H1 (cell line): ENCODE data around the gene DYNC1LI1. TPM values are rescaled to one million over a fixed set of nuclear protein-coding genes. Genes with fewer than 3 reads are reported as not detected.

Experiments used
- CTCF ChIA-PET: fragments of 300-600 bp; sonication (Branson Sonifier 250); formaldehyde crosslinking; loops from one replicate; lab custom pipeline; 2021; ENCODE audit not compliant: partially characterized antibody; lab: Charles Lee
- POLR2A ChIA-PET: fragments of 300-600 bp; sonication (Branson Sonifier 250); formaldehyde crosslinking; loops from one replicate; lab custom pipeline; 2021; ENCODE audit warnings: inconsistent platforms; ENCODE audit not compliant: partially characterized antibody; lab: Charles Lee
- DNase-seq, 2 experiments: peaks; one replicate each; pipeline versions ENCODE4 v3.0.0 to v3.0.0-alpha.2; 2010 to 2022; ENCODE audit warnings: low spot score in 2 of 2, low read depth in 1 of 2, mixed read lengths in 1 of 2
- FAIRE-seq: peaks from 2 replicates; lab custom pipeline; 2011; peaks lifted over from hg19 to GRCh38; lab: Jason Lieb, UNC
- H2AFZ ChIP-seq: 2 replicates; pipeline ENCODE4 v1.8.1; 2012; ENCODE audit warnings: low read length, inconsistent platforms
- H2AK5ac ChIP-seq: 2 replicates; pipeline ENCODE4 v1.6.1; 2013; ENCODE audit warnings: low read depth, low read length
- H2BK120ac ChIP-seq: replicated peaks from 2 replicates; pipeline ENCODE3; 2013; ENCODE audit warnings: low read depth, low read length, inconsistent platforms
- H2BK12ac ChIP-seq: 2 replicates; pipeline ENCODE4 v1.6.1; 2013; ENCODE audit warnings: low read depth, low read length
- H2BK15ac ChIP-seq: 2 replicates; pipeline ENCODE4 v1.6.1; 2013; ENCODE audit warnings: low read length
- H2BK20ac ChIP-seq: 2 replicates; pipeline ENCODE4 v1.6.1; 2013; ENCODE audit warnings: low read length
- H2BK5ac ChIP-seq: 2 replicates; pipeline ENCODE4 v1.6.1; 2013; ENCODE audit warnings: low read depth, low read length
- H3K14ac ChIP-seq: 2 replicates; pipeline ENCODE4 v1.6.1; 2013; ENCODE audit warnings: inconsistent platforms; ENCODE audit not compliant: insufficient read length
- H3K18ac ChIP-seq: 2 replicates; pipeline ENCODE4 v1.6.1; 2013; ENCODE audit warnings: low read length; ENCODE audit errors: extremely low read depth
- H3K23ac ChIP-seq: 2 replicates; pipeline ENCODE4 v1.6.1; 2013; ENCODE audit warnings: inconsistent platforms; ENCODE audit not compliant: insufficient read length
- H3K23me2 ChIP-seq: 2 replicates; pipeline ENCODE4 v1.6.1; 2013; ENCODE audit warnings: low read depth, low read length
- H3K27ac ChIP-seq: 2 replicates; pipeline ENCODE4 v1.6.1; 2011; ENCODE audit warnings: low read depth, low read length, inconsistent platforms
- H3K27me3 ChIP-seq, 4 experiments: replicated peaks in 1 of 4; 1 replicate in 1 of 4; 2 replicates in 3 of 4; pipeline versions ENCODE4 v1.6.1 to v1.8.1; 2011 to 2013; ENCODE audit warnings: low read length in 3 of 4, mild to moderate bottlenecking in 3 of 4, inconsistent platforms in 2 of 4, mixed read lengths in 2 of 4, moderate library complexity in 1 of 4; ENCODE audit not compliant: control insufficient read depth in 3 of 4, insufficient read depth in 3 of 4; ENCODE audit errors: extremely low read depth in 1 of 4
- H3K36me3 ChIP-seq, 4 experiments: 2 replicates each; pipeline versions ENCODE4 v1.6.1 to v1.8.1; 2011 to 2013; ENCODE audit warnings: mild to moderate bottlenecking in 4 of 4, low read length in 3 of 4, moderate library complexity in 2 of 4, control low read depth in 1 of 4, inconsistent platforms in 1 of 4; ENCODE audit not compliant: insufficient read depth in 4 of 4, control insufficient read depth in 2 of 4
- H3K4ac ChIP-seq: replicated peaks from 2 replicates; pipeline ENCODE3; 2013; ENCODE audit warnings: low read length, low read depth, mixed read lengths, inconsistent platforms; ENCODE audit not compliant: insufficient read length
- H3K4me1 ChIP-seq, 4 experiments: replicated peaks in 1 of 4; 1 replicate in 1 of 4; 2 replicates in 3 of 4; pipeline versions ENCODE4 v1.6.1 to v1.8.1; 2011 to 2013; ENCODE audit warnings: low read length in 3 of 4, inconsistent platforms in 2 of 4, mixed read lengths in 1 of 4; ENCODE audit not compliant: insufficient read depth in 4 of 4, control insufficient read depth in 3 of 4
- H3K4me2 ChIP-seq, 2 experiments: 2 replicates each; pipeline versions ENCODE4 v1.6.1 to v1.8.1; 2011 to 2013; ENCODE audit warnings: low read depth in 2 of 2, low read length in 2 of 2, control low read depth in 1 of 2, inconsistent platforms in 1 of 2, mild to moderate bottlenecking in 1 of 2; ENCODE audit not compliant: insufficient read depth in 1 of 2
- H3K4me3 ChIP-seq, 4 experiments: fragments of 200-600, 300-600 bp in 1 of 4; sonication (generic), shearing (Covaris generic), sonication (Bioruptor Twin) in 1 of 4; 2 replicates each; pipeline versions ENCODE4 v1.5.1 to v1.8.1; 2011 to 2016; ENCODE audit warnings: low read length in 4 of 4, low read depth in 3 of 4, control low read depth in 2 of 4, inconsistent platforms in 2 of 4, mild to moderate bottlenecking in 2 of 4, mixed read lengths in 1 of 4, moderate library complexity in 1 of 4; ENCODE audit not compliant: insufficient read depth in 2 of 4; ENCODE audit errors: extremely low read depth in 1 of 4
- H3K56ac ChIP-seq: replicated peaks from 2 replicates; pipeline ENCODE3; 2013; ENCODE audit warnings: low read depth, mild to moderate bottlenecking, mixed read lengths, low read length, inconsistent platforms; ENCODE audit not compliant: insufficient read length
- H3K79me1 ChIP-seq: 2 replicates; pipeline ENCODE4 v1.6.1; 2013; ENCODE audit warnings: low read depth, low read length, control low read depth
- H3K79me2 ChIP-seq, 2 experiments: 2 replicates each; pipeline versions ENCODE4 v1.6.1 to v1.8.1; 2012 to 2013; ENCODE audit warnings: low read length in 2 of 2, mild to moderate bottlenecking in 2 of 2, inconsistent platforms in 1 of 2; ENCODE audit not compliant: insufficient read depth in 2 of 2, control insufficient read depth in 1 of 2
- H3K9ac ChIP-seq, 4 experiments: replicated peaks in 1 of 4; 1 replicate in 1 of 4; 2 replicates in 3 of 4; pipeline versions ENCODE4 v1.6.1 to v1.8.1; 2011 to 2013; ENCODE audit warnings: low read depth in 3 of 4, low read length in 3 of 4, control low read depth in 2 of 4, mild to moderate bottlenecking in 2 of 4, moderate library complexity in 2 of 4, inconsistent platforms in 1 of 4; ENCODE audit errors: extremely low read depth in 1 of 4
- H3K9me3 ChIP-seq, 2 experiments: 2 replicates each; pipeline versions ENCODE4 v1.6.1 to v1.8.1; 2012 to 2013; ENCODE audit warnings: mild to moderate bottlenecking in 2 of 2, moderate library complexity in 2 of 2, control low read depth in 1 of 2, inconsistent platforms in 1 of 2, low read depth in 1 of 2, low read length in 1 of 2, mixed read lengths in 1 of 2; ENCODE audit not compliant: insufficient read depth in 2 of 2
- H4K20me1 ChIP-seq, 2 experiments: replicated peaks in 1 of 2; 2 replicates each; pipeline versions ENCODE3 to v1.8.1; 2011 to 2013; ENCODE audit warnings: inconsistent platforms in 2 of 2, low read length in 2 of 2, mild to moderate bottlenecking in 1 of 2; ENCODE audit not compliant: insufficient read depth in 2 of 2, control insufficient read depth in 1 of 2
- H4K5ac ChIP-seq: 2 replicates; pipeline ENCODE4 v1.6.1; 2013; ENCODE audit warnings: low read length, low read depth, mixed read lengths, inconsistent platforms; ENCODE audit not compliant: insufficient read length
- H4K8ac ChIP-seq: 2 replicates; pipeline ENCODE4 v1.8.0; 2013; ENCODE audit warnings: mild to moderate bottlenecking, moderate library complexity, low read length, inconsistent platforms; ENCODE audit not compliant: insufficient read depth; ENCODE audit errors: extremely low read depth
- H4K91ac ChIP-seq: replicated peaks from 2 replicates; pipeline ENCODE3; 2013; ENCODE audit warnings: low read length, mixed read lengths, inconsistent platforms; ENCODE audit not compliant: insufficient read length
- ZNF274 ChIP-seq: IDR thresholded peaks from 2 replicates; pipeline ENCODE4 v1.7.0; 2012; ENCODE audit warnings: low read length, borderline replicate concordance; ENCODE audit errors: extremely low read depth
- WGBS, 2 experiments: shearing (Covaris generic) in 1 of 2; methylation state at CpG; one replicate each; pipeline versions ENCODE4 v1.1.6 to v1.1.7; 2013 to 2015; ENCODE audit warnings: low lambda C conversion rate in 2 of 2, mixed read lengths in 2 of 2, inconsistent platforms in 1 of 2, low coverage in 1 of 2, missing lambda C conversion rate in 1 of 2; ENCODE audit not compliant: insufficient replicate concordance in 2 of 2, insufficient coverage in 1 of 2, insufficient read length in 1 of 2; ENCODE audit errors: extremely low coverage in 1 of 2, missing lambda C conversion rate in 1 of 2; 5-methylcytosine and 5-hydroxymethylcytosine counted together
- polyA plus RNA-seq, 7 experiments: library from polyadenylated mRNA; depleted of rRNA in 3 of 7; stranded (reverse) in 5 of 7; unstranded in 2 of 7; fragments of >200 nt in 5 of 7; fragments of 200-250 nt in 2 of 7; gene quantifications; 1 replicate in 5 of 7; 2 replicates in 1 of 7; 4 replicates in 1 of 7; pipeline versions ENCODE4 v1.2.1 to v1.2.3, GENCODE V29; 2011 to 2013; ENCODE audit warnings: missing spikeins in 2 of 7, mixed read lengths in 2 of 7
- total RNA-seq: library from RNA; stranded (reverse); fragmentation: NEBNext Ultra II Directional; extraction: Animal tissue kit (Norgen Biotek cat#: 25700); gene quantifications from 2 replicates; pipeline ENCODE4 v1.2.1, GENCODE V29; 2021
- TF ChIP-seq, protein P1 (sequence below): IDR thresholded peaks from 2 replicates; pipeline ENCODE4 v1.6.1; 2012; ENCODE audit warnings: low read length, inconsistent platforms

DYNC1LI1 gene
- total and polyA plus RNA-seq, 2 of the 8 experiments (the other 6 are each of a cell fraction or from before 2014, with no cell fraction given): 13.6 to 45.1 TPM

DNA sequence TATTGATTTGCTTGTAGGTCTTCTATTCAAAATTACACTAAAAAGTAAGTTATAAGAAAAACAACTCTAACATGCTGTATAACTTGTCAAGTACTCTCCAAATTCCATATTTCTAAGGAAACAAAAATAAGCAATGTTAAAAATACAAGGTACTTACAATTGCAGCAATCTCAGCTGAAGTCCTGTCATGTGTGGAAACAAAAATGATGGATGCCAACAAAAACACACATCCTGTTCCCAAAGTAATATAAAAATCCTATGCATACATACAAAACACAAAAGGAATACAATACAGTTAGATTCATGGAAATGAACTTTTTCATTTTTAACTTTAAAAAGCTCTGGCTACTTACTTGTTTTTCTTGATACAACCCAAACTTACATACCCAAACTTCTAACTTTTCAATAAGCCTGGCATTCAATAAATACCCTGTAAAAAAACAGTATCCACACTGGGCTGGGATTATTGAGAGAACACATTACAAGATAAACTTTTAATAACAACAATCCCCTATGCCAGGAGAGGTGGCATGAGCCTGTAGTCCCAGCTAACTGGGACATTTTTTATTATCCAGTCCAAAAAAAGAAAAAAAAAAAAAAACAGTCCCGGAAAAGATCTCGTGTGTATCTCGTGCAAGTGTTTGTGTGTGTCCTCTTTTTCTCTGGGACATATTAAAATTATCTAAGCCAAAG is 82.7 kb downstream of the DYNC1LI1 start:
- H2BK12ac ChIP-seq: no peak overlapping the region
- H2BK20ac ChIP-seq: no peak overlapping the region
- H4K5ac ChIP-seq: no peak overlapping the region
- peaks cover 0 to 2% of the 10 kb centered on the region in 2 experiments for H4K20me1 ChIP-seq
- WGBS, 2 experiments: 88% methylated on average over 3 of the region's 3 CpGs; no CpG with 5 or more reads in 1 of the 2 experiments
- no peak overlapping the region for H3K56ac ChIP-seq
- H3K36me3 ChIP-seq: peaks cover 0 to 9% (median 3%) of the 10 kb centered on the region in 4 experiments; a peak in 2 of 8 replicates
- H3K18ac ChIP-seq: no peak overlapping the region
- H4K91ac ChIP-seq: no peak overlapping the region
- ChIA-PET CTCF (interaction anchor here (0.7 to 1.3 kb wide), 5 partner anchors 11 to 113 kb away, joined by 3 to 4 read pairs (median 3); no protein-coding TSS in a partner anchor), POLR2A (no interaction called here)
- H3K27ac ChIP-seq: no peak overlapping the region
- H2BK15ac ChIP-seq: no peak overlapping the region
- no peaks in the 10 kb centered on the region for H3K23me2 ChIP-seq
- H3K9ac ChIP-seq: no peak overlapping the region
- no peak overlapping the region for H2BK5ac ChIP-seq
- no peak for FAIRE-seq
- no peak overlapping the region for H2AK5ac ChIP-seq
- no peaks in the 10 kb centered on the region for H3K79me2 ChIP-seq
- H3K4me1 ChIP-seq: no peaks in the 10 kb centered on the region
- H2BK120ac ChIP-seq: no peak overlapping the region
- no peak for DNase-seq
- H3K9me3 ChIP-seq: no peaks in the 10 kb centered on the region
- no peak overlapping the region for H3K14ac ChIP-seq
- no peak overlapping the region for H3K23ac ChIP-seq
- no peak overlapping the region for H4K8ac ChIP-seq
- H2AFZ ChIP-seq: no peak overlapping the region
- H3K79me1 ChIP-seq: no peaks in the 10 kb centered on the region
- H3K4me3 ChIP-seq: no peak overlapping the region
- no peaks in the 10 kb centered on the region for H3K27me3 ChIP-seq
- H3K4me2 ChIP-seq: no peak overlapping the region
- no peak overlapping the region for H3K4ac ChIP-seq
- TF ChIP-seq ZNF274: no peak
- TF ChIP-seq, protein P1, sequence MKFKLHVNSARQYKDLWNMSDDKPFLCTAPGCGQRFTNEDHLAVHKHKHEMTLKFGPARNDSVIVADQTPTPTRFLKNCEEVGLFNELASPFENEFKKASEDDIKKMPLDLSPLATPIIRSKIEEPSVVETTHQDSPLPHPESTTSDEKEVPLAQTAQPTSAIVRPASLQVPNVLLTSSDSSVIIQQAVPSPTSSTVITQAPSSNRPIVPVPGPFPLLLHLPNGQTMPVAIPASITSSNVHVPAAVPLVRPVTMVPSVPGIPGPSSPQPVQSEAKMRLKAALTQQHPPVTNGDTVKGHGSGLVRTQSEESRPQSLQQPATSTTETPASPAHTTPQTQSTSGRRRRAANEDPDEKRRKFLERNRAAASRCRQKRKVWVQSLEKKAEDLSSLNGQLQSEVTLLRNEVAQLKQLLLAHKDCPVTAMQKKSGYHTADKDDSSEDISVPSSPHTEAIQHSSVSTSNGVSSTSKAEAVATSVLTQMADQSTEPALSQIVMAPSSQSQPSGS: no peak
